Iris pigment epithelial cell (primary cell): ENCODE data around the gene NRG3.

Experiments used
- DNase-seq: peaks from one replicate; pipeline ENCODE4 v3.0.0-alpha.2; 2011; ENCODE audit warnings: low read depth

The NRG3 gene

DNA sequence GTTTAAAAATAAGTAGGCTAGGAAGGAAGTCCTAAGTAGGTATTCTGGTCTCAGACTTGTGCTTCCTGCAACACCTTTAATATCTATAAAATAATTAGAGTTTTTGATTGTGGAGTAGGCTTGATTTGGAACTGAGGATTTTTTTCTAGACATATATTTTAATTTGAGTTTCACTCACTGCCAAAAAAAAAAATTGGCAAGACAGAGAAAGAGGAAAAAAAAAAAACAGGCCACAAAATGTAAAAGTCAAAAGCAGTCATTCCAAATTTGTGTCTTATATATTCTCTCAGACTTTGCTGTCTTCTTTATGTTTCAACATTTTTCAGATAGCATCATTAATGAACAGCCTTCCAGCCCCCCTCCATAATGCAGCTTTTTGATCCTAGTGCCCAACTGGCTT, 346.1 kb downstream of the NRG3 start:
- no peak for DNase-seq

DNA sequence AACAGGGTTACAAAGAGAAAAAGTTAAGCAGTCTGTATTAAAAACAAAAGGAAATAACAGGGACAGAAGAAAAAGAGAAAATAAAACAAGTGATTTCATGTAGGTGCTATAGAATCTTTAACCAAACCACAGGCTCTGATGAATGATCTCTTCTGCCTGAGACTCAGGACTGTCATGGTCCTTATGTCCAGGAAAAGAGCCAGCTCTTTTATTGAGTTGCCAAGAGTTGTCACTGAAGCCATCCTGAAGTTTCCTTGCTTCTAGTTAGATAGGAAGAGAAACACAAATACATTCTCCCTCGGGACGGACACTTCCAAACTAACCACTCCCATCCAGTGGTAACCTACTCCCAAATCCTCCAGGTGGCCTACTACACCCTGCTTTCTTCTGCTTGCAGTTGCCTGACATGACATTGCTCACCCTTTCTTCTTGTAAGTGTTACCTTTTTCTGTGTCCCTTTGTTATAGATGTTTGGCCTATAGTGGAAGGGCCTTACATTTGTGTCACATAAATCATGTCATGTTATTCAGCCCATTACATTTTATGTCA, 346.7 kb downstream of the NRG3 start:
- no peak for DNase-seq

DNA sequence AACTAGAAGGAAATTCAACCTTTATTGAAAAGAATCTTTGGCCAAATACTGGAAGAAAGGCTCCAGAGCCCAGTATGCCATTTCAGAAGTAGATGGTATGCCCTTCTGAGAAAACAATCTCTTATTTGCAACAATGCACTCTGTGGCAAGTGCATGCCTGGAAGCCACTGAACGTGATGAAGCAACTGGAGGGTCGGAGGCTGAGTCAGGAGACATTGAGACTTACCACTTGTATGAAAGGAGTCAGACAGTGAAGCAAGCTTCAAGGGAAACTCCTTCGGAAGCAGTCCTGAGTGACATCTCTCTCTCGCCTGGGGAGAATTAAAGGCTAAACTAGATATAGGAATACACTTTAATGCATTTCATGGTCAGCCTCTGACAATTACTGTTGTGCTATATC, 353.7 kb downstream of the NRG3 start:
- no peak for DNase-seq

DNA sequence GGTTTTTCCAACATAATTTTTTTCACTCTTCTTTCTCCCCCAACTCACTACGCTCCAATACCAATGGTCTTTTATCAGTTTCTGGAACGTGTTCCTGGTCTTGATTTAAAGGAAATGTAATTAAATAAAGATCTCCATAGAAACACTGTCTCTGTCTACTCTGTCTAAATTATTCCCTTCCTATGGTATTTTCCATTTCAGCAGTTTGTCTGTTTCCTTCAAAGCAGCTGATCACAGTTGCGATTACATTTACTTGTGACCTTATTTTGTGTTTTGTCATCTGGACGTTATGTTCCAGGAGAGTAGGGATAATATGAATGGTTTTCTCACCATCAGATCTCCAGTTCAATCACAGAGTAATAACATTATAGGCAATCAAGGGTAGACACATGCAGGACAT, 359.2 kb downstream of the NRG3 start:
- DNase-seq = no peak

DNA sequence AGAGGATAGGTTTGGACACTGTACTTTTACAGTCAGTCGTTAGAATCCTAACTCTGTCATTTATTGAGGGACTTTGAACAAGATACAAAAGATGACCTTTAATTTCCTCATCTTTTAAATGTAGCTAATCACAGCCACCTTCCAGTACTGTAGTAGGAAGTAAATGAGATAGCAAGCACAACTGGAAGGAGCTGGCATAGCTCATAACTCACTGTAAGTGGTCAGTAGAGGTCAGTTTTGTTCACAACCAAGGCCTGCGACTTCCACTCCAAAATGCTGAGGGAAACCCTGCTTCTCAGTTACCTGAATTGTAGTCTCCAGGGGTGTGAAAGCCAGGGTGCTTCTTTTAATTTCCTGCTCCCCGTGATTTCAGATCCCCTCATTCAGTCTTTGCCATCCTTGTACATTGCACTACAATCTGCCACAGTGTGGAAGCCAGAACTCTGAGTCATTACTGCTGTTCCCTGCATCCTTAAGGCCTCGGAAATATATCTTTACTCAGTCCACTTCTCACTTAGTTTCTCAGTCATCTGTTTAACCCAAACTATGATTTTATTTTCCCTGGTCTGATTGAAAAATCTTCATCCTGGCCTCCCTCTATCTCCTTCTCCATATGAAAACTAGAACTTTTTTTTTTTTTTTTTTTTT, 361.2 kb downstream of the NRG3 start:
- no peak for DNase-seq

DNA sequence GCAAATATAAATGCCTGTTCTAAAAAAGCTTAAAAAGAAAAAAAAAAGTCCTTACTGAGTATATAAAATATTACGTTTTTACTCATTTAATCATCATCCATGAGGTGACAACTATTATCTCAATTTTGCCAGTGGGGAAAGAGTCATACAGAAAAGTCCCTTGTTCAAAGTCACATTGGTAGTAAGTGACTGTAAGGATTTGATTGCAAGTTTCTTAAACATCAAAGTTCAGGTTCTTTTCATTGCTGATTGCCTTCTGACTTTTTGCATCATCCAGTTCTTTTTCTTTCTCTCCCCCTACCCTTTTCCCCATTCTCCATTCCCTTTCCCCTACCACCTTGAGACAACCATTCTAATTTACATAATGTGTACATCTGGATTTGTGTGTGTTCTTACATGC, 363.3 kb downstream of the NRG3 start:
- DNase-seq = no peak

DNA sequence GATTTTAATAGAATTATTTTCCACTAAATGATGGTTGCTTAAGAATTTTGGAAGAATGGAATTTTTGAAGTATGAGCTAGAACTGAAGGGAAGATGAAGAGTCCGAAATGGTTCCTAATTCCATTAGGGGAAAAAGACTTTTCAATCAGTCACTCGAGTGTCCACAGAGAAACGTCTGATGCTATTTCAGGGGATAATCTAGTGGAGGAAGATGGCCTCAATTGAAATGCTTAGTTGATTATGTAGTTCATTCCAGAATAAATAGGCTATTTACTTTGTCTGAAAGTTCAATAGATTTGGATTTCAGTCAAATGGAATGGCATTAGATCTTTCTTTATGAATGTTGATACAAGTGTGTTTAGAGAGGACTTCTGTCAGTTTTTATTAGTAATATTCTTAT, 365.4 kb downstream of the NRG3 start:
- no peak for DNase-seq

DNA sequence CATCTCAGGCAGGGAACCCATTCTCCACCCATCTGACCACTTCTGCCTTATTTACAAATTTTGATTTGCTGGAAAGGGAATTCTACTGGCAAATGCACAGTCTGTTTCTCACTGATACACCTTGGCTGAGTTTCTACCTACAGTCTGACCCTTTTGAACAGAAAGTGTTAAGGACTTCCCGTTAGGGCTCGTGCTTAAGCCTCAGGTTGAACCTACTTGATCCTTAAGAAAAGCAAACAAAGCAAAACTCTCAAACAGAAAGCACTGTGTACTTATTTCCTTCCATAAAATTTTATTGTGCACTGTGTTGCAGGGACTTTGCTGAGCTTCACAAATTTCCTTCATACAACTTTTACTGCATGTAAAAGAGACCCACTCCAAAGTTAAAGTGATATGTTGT, 367.8 kb downstream of the NRG3 start:
- DNase-seq = no peak

DNA sequence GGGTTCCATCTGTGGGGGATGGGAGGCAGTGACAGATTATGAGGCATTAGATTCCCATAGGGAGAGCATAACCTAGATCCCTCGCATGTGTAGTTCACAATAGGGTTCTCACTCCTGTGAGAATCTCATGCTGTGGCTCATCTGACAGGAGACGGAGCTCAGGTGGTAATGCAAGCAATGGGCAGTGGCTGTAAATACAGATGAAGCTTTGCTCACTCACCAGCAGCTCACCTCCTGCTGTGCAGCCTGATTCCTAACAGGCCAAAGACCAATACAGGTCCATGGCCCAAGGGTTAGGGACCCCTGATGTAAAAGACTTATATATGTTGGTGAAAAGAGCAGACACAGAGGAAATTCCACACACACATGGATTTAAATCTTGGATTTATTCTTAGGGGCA, 370.2 kb downstream of the NRG3 start:
- no peak for DNase-seq

DNA sequence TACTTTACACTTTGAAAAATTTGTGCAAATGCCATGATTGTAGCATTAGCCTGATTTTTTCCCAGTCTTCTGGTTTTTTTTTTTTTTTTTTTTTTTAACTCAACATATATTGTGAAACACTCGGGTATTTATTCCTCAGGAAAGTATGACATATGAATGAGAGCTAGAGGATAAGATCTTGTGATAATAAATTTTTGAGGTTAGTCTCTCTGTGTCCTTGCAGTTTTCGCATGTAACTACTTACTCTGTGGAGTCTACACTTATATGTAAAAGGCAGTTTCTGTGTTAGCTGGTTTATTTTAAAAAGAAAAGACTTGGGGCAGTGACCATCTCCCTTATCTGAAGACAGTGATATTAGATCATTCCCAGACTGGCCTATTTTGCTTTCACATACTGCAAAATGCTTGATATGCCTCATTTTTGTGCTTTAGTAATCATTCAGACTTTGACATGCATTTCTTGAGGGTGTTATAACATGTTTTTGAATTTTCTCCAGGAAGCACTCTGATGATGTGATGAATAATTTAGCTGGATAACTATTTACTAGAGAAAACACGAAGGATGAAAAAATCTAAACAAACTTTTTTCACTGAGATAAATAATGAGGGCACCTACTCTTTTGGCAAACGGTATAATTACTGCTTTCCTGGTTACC, 371.0 kb downstream of the NRG3 start:
- DNase-seq = no peak

DNA sequence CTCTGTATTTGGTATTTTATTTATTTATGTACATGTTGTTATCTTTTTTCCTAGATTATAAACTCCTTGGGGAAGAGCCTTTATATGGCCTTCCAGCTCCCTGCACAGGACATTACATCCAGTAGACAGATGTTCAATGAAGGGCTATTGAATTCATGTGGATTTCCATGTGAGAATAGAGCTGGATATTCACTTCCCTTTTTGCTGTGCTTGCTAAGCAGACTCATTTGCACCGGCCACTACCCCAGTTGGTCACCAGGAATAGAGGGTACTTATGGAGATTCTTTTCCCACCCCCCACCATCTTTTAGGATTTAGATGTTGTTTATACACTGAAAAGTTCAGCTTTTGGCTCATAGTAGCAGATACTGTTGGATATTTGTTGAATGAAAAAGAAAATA, 374.1 kb downstream of the NRG3 start:
- DNase-seq = no peak

DNA sequence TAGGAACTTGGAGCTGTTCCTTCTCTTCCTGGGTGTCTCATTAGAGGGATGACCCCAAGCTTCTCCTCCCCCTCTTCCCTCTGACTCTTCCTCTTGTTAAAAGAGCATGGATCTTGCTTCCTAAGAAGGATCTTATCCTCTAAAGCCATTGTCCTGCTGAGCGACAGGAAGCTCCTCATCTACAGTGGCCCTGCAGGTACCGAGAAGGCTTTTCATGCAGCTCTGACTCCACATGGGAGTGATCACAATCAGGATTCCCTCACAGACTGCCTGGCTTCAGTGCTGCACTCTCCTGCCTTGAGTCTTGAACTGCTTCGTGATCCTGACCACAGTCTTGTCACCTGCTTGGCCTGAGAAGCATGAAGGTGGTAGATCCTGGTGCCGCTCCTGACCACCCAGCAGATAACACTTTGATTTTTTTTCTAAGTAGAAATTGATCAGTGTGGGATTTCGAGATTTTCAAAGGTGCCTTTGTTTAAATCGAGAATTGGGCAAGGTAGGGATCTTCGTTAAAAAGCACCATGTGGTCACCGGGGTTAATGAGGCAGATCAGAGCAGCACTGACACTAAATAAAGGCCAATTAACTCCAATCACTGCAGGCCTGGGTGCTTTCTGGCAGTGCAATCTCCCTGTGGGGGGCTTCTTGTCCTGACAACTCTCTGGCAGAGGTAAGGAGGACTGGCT, 376.4 kb downstream of the NRG3 start:
- DNase-seq = no peak

DNA sequence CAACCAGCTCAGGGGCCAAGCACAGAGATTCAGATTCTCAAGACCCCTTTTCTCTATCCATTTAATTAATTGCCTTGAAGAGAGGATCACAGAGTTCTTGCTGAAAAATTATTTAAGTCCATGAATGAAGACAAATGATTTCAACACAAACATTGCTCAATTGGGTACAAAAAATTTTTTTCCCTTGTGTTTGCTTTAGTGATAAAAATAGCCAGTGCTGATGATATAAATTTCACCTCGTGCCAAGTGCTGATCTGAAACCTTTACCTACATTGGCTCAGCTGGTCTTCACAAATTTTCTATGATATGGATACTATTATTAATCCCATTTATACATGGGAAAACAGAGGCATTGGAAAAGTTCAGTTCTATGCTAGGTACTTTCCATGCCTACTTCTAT, 377.1 kb downstream of the NRG3 start:
- DNase-seq = no peak

DNA sequence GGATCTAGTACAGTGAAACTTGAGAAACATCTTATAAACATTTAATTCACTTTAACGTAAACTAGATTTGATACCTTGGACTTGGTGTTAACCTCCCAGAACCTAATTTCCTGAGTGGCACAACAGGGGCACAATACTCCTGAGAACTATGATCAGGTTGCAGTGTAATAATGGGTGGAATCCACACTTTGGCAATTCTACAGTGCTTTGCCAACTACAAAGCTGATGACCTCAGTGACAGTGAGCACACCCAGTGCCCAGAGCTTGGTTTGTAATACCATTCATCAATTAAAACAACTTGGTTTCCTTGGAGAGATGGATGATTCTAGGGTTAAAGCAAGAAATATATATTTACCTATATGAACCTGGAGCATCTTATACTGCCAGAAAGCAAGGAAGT, 379.2 kb downstream of the NRG3 start:
- no peak for DNase-seq

DNA sequence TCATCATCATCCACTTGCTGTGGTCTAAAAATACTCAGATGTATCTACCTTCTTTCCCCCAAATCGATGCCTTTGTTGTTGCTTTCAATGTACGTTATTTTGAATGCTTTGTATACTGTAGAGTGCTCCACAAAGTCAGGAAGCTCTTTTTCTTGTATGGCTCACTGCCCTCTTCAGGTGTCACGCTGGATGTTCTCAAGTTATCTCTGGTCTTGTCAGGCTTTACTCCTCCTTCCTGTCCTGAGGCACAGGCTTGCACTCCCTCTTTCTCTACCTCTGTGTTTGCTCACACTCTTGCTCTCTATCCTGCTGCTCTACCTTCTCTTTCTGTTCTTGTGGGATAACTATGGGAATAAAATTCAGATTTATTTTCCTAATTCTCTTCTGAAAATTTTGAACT, 381.3 kb downstream of the NRG3 start:
- no peak for DNase-seq

DNA sequence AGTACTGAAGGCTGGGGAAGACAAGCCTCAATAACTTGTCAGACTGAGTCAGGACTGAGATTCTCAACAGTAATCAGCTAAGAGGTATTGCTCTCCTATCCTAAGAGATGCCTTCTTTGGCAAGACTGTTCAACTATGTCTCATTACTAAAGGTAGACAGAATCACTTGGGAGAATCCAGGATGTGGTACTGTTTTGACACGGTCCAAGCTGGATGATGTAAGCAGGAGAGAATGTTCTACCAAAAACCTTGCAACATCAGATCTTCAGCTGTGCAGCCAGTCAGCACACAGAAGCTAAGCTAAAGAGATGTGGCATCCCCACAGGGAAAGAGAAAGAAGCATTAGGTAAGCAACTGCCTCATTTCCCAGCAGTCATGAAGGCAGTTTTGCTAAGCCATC, 391.4 kb downstream of the NRG3 start:
- DNase-seq = no peak

DNA sequence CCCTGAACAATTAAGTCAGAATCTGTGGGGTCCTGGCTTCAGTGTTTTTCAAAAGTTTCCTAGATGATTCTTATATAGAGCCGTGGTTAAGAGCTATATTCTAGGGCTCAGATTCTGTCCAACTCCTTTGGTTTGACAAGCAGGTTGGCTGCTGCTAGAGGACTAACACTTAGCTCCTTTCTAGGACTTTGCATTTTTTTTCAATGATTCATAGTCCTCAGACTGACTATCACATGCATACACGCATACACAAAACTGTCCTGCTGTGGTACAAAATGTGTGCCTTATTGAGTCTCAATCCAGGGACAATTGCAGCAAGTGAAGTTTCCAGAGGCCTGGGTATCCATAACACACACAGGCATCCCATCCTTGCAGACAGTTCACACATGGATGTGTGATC, 392.0 kb downstream of the NRG3 start:
- no peak for DNase-seq

DNA sequence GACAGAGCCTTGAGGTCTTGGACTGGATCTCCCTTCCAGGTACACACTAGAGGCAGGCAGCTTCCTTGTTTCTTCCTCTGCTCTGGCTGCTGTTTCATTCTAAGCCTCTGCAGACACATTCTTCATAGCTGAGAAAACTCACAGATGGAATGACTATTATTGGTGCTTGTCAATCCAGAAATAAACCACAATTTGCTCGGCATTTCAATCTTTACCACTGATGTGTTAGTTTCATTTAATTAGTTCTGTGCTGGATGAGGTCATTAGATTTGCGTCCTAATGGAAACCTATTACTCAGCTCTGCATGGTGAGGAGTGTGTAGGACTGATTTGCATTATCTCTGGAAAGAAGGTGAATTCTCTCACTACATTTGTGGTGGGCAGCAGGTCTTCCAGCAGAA, 392.5 kb downstream of the NRG3 start:
- DNase-seq = no peak

DNA sequence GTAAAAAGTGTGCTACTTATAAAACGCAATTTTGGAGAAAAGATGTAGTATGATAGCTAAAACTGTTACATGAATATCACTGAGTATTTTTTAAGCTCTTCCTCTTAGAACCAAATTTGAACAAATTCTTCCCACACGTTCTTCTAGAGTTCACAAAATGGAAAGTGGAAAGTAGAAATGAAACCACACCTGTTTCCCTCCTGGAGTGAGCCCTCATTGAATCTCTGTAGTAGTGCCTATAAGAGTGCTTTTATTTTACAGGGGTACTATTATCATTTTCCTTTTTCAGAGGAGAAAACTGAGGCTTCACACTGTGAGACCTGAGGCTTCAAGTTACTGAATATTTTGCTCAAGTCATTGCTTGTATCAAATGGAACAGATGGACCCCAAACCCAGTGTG, 393.0 kb downstream of the NRG3 start:
- no peak for DNase-seq

DNA sequence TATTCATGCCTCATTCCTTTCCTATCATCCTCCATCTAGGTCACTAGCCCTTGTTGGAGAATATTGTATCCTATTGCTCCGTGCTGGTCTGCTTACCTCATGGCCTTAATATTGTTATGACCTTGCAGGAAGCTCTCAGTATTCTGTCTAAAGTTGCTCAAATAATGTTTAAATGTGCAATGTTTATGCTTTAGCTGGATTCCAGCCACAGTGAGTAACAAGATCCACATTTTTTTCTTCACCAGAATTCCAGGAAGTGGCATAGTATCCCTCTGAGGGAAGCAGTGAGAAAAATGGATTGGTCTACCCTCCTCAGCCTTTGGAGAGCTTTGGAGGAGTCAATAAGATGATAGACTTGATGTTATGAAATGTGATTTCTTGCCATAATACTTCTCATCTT, 402.6 kb downstream of the NRG3 start:
- DNase-seq = no peak

DNA sequence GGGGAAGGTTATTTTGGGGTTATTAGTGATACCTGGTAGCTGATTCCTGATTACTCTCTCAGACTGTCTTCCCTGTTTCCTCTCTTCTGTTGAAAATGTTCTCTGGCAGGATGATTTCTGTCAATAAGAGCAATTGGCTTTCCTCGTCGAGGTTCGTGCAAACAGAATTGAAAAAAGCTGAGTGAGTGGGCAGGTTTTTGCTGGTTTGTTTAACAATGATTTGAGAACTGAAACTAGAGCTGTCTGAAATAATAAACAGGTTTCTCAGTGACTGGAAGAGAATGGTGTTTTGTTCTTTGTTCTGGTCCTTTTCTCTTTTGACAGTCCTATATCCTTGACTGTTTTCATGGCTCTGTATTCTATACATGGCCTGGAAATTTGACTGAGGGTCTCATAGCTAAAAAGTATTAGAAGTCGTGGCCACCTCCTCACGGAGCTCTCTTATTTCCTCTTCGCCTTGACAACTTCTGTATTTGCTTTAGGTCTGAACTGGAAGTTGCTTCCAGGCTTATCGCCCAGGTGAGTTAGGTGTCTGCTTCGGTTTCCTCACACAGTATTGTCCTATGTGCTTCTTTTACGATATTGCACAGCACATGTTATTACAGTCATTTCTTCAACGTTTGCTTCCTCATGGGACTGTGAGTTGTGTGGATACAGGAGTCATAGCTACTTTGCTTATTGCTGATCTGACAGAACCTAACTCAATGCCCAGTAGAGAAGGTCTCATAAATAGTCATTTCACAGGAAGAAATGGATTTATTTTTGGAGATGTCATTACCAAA, 403.6 kb downstream of the NRG3 start:
- no peak for DNase-seq

DNA sequence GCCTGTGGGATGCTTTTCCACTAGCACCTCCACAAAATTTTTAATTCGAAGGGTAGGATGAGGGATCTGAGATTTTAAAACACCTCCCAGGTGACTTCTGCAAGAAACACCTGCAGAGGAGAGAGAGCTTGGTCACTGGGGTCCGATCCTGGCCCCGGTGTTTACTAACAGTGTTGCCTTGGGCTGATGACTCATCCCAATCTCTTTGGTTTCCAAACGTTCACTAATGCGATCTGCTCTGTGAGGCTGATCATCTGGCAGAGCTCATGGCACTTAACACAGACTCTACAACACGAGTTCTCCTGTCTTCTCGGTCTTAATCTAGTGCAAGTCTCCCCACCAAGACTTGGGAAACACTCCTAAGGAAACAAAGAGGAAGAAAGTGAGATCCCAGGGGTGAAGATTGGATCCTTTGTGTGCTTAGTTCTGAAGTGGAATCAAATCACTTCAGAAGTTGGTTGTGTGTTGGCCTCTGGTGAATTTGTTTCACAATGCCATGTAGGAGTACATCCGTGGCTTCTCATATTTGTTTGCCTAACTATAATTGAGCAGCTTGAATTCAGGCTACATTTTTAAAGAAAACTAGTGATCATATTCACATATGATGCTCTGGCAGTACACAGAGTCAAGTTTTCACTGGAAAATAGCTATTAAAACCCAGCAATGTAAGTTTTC, 407.9 kb downstream of the NRG3 start:
- DNase-seq = no peak
